C4-2B (cell line): ENCODE data around the gene SPON2.

Experiments used
- CTCF ChIP-seq: fragments of 450-650 bp; conservative IDR thresholded peaks from 2 replicates; pipeline ENCODE4 v1.5.1; 2017; ENCODE audit warnings: mild to moderate bottlenecking
- ZFX ChIP-seq: fragments of 450-650 bp; IDR thresholded peaks from 2 replicates; pipeline ENCODE4 v1.6.1; 2017

GRCh38 chr4:1168191-1169101 lies 3.9 kb downstream of the SPON2 start:
- TF ChIP-seq CTCF (no peak), ZFX (no peak)
